GM18909 (cell line): Measurements from ENCODE around the gene PLGRKT.
A peak's percentile ranks its signal among the peaks of the same experiment; 100 is the strongest.
"Not testable (repeated sequence)": the region's sequence is repeated elsewhere in the genome, so short reads cannot be mapped to it uniquely, and the experiment has no call there.

ENCODE experiments used
- ATAC-seq: cut with Tn5 transposase; IDR thresholded peaks from one replicate; pipeline ENCODE4 v1.9.1; 2021; ENCODE audit warnings: mild to moderate bottlenecking; ENCODE audit not compliant: unreplicated experiment, poor library complexity

Gene PLGRKT, protein sequence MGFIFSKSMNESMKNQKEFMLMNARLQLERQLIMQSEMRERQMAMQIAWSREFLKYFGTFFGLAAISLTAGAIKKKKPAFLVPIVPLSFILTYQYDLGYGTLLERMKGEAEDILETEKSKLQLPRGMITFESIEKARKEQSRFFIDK

DNA sequence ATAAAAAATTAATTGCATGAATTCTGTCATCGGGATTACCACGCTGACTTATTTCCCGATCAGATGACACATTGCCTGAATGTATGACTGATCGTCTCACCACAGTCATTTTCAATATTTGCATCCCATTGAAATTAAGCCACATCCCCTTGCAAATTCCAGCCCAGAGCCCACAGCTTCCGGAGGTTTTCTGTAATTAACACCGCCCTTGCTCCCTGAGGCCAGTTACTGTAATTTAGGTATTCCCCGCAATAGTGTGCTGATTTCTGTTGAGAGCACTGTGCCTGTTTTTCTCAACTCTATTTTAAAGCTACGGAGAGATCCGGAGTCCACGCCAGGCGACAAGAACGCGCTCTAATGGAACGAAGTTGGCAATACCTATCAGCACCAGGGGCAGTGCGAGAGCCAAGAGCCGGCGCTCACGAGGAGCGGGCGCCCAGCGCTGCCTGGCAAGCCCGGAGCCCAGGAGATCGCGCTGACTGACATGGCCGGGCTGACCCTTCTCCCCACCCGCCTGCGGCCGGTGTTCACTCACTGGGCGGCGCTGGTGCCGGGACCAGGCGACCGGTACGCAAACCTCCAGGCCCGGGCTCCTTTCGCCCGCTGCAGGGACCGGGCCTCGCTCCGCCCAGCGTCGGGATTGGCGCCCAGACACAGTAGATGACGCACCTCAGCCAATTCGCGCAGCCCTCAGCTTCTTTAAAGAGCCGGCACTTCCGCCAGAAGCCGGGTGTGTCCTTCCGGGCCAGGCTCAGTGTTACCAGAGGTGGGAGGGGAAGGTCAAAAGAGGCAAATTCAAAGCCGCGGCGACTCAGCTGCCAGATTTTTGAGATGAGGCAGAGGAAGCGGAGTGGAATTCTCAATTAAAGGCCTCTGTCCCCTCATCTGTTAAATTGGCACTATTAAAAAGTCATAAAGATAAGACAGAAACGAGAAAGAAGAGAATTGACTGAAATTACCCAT lies at the start of gene PLGRKT:
Gene PLGRKT, minus strand, starts transcription at position 672 of the 963 bp plus-strand sequence. CDS start 5,948 bp downstream, outside the sequence.
- ATAC-seq: peak; percentile 90

DNA sequence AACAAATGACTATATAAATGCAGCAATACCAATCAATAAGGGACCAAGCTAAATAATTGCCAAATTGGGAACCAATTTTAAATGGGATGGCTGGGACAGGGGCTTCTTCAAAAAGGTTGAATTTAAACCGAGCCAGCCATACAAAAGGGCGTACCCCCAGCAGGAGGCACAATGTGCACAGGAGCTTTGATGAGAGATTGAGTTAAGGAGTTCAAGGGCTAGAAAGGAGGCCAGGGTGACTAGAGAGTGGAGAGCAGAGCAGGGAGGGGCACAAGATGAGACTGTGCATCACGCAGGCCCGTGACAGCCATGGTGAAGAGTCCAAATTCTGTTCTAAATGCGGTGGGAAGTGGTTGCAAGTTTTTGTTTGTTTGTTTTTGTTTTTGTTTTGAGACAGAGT lies 49.3 kb upstream of the PLGRKT start:
- ATAC-seq: no peak

DNA sequence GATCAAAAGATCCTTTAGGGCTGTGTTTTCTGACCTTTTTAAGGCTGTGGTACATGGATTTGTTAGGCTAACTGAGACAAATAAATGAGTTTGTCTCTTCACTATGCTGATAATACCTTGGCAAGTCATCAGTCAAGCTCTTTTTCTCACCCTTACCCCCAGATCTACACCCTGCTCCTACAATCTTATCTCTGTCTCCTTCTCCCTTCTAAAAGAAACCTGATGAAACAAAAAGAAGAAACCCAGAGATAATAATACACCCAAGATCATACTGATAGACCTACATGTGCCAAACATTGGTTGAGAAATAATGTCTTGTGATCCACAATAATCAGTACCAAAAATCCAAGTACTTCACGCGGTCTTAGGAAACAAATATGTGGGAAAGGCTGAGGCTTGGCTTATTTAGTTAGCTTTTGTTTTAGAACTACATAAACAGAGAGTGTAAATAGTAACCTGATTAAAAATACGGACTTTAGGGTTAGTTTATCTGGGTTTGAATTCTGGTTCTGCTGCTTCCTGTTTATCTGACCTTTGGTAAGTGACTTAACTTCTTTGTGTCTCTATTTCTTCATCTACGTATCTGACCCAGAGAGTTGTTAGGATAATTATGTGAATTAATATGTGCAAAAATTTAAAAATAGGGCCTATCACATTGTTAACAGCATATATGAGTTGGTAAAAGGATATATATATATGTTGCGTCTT lies 47.8 kb upstream of the PLGRKT start:
- no peak for ATAC-seq

DNA sequence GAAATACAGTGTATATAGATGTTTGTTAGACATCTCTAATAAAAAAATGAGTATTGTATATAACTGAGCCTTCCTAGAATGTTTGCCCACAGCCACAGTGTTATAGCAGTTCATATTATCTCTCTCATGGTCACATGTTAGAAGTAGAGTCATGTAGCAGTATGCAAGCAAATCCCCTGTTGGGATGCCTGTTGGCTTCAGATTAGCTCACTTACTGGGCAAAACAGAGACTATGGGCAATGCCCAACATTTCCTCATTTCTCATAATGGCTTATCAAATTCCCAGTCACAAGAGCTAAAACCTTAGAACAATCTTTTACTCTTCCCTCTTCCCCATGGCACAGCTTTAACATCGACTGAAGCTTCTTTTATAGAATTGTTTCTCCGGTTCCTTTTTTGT lies 45.6 kb upstream of the PLGRKT start:
- no peak for ATAC-seq

DNA sequence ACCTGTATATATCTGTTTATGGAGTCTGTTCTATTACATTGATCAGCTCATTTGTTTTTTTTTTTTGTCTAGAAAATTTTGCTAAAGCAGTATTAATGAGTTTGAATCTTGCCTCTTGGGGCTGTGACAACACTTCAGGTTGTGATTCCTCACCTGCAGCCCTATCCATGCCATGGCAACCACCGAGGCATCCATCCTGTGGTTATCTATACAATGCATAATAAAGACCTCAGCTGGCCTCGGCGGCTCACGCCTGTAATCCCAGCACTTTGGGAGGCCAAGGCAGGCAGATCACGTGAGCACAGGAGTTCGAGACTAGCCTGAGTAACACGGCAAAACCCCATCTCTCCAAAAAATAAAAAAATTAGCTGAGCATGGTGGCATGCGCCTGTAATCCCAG lies 44.5 kb upstream of the PLGRKT start:
- no peak for ATAC-seq

DNA sequence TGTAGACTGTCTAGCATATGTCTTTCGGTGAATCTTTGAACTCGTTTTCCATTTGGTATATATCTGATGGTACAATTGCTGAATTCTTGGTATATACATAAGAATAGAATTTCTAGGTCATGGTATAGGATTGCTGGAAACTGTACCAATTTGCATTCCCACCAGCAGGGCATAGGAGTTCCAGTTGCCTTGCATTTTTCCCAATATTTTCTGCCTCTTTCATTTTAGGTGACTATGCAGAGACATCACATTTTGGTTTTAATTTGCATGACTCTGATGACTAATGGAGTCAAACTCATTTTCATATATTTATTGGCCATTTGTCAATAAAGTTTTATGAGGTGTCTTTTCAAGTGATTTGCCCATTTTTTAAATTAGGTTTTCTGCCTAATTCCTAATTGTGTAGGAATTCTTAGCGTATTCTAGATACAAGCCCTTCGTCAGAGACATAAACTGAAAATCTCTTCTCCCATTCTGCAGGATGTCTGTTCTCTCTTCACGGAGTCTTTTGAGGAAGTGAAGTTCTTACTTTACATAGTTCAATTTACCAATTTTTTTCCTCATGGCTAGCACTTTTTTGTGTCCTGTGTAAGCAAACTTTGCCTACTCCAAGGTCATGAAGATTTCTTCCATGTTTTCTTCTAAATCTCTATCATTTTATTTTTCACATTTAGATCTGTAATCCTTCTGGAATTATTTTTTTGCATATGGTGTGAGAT lies 43.8 kb upstream of the PLGRKT start:
- ATAC-seq: no peak

DNA sequence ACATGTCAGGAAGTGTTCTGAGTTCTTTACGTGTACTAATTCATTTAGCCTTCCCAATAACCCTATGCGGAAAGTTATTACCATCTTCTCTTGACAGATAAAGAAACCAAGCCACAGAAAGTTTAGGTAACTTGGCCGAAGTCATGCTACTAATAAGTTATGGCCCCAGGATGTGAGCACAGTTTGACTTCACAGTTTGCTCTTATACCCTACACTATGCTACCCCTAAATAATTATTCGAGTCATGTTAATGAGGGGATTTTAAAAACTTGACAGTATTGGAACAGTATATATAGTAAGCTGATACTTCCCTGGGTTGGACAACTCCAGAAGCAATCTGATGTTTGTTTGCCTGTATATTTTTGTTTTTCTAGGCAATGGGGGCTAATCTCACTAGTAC lies 43.2 kb upstream of the PLGRKT start:
- ATAC-seq: no peak

DNA sequence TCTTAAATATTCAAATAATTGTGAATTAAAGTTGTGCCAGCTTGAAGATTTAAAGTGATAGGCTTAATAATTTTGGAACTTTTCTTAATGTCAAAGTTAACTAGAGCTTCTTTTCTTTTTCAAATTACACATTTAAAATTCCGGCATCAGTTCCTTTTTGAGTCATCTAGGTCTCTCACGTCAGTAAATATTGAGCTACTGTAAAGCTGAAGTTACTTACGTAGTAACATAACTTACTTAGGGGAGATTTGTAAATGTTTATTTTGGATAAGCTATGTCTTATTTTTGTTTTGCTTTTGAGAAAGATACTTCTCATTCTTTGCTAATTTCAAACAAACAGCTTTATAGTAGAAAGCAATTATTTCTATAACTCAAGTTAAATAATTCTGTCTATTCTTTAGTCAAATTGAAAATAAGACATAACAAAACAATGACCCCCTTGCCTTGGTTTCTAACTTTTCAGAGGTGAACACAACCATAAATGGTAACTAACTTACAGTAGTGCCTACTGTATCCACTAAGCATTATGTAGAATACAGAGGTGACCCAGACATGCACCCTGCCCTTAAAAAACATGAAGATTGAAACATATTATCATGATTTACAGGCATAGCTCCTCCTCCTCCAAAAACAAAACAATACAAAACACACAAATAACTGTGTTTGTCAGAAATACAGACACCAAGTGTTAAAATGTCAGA lies 42.4 kb upstream of the PLGRKT start:
- ATAC-seq: no peak

DNA sequence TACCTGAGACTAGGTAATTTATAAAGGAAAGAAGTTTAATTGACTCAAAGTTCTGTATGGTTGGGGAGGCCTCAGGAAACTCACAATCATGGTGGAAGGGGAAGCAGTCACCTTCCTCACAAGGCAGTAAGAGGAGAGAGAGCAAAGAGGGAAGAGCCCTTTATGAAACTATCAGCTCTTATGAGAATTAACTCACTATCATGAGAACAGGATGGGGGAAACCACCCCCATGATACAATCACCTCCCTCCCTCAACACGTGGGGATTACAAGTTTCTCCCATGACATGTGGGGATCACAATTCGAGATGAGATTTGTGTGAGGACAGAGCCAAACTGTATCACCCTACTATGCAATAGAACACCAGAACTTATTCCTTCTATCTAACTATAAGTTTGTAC lies 40.5 kb upstream of the PLGRKT start:
- ATAC-seq: no peak

DNA sequence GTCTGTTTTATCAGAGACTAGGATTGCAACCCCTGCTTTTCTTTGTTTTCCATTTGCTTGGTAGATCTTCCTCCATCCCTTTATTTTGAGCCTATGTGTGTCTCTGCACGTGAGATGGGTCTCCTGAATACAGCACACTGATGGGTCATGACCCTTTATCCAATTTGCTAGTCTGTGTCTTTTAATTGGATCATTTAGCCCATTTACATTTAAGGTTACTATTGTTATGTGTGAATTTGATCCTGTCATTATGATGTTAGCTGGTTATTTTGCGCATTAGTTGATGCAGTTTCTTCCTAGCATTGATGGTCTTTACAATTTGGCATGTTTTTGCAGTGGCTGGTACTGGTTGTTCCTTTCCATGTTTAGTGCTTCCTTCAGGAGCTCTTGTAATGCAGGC lies 37.9 kb upstream of the PLGRKT start:
- ATAC-seq: not testable (repeated sequence)

DNA sequence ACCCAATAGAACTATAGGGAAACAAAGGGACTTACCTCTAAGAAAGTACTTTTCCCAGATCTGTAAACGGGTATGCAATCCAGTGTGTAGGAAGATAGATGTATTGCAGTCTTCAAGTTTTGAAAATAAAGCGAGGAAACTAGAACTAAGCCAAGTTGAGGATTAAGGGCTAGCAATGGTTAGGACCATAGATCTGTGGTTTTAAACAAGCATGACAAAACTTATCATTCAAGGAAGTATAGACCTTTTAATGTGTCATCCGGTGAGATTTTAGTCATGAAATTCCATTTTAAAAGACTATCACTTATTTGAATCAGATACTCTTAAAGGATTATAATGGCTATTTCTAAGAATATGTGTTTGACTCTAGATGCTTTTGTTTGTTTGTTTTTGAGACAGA lies 33.1 kb upstream of the PLGRKT start:
- no peak for ATAC-seq

DNA sequence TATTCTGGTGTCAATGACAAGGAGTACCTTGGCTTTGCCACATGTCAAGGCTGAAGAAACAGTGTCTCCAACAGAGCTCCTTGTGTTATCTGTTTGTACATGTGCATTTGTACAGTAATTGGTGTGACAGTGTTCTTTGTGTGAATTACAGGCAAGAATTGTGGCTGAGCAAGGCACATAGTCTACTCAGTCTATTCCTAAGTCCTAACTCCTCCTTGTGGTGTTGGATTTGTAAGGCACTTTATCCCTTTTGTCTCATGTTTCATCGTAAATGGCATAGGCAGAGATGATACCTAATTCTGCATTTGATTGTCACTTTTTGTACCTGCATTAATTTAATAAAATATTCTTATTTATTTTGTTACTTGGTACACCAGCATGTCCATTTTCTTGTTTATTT lies 32.4 kb upstream of the PLGRKT start:
- ATAC-seq: no peak

DNA sequence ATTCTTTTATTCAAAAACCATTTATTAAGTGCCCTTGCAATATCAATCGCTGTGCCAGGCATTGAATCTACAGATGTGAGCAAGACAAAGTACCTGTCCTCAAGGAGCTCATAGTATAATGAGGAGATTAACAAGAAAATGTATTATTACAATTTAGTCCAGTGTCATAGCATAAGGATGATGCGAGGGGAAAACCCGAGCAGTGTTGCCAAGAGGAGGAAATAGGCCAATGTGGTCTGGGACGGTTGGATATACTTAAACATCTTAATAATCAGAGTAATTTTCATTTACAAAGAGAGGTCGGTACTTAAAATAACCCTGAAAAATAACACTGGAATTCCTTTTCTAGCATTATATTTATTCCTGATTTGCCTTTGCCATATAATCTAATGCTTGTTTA lies 31.1 kb upstream of the PLGRKT start:
- no peak for ATAC-seq

DNA sequence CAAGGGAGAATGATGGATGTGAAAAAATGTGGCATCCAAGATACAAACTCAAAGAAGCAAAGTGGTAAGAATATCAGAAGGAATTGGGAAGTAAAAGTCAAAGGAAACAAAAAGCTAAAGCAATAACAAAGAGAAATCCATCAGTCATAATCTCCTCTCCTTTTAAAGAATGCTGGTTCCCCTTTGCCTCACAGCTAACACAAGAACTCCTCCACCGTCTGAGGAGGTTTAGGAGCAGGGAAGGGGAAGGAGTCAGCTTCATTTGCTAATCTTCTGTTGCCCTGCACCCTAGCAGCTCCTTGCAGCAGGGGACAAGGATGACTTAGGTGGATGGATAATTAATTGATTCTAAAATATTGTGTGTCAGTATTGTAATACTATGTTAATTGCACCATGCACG lies 29.0 kb upstream of the PLGRKT start:
- no peak for ATAC-seq

DNA sequence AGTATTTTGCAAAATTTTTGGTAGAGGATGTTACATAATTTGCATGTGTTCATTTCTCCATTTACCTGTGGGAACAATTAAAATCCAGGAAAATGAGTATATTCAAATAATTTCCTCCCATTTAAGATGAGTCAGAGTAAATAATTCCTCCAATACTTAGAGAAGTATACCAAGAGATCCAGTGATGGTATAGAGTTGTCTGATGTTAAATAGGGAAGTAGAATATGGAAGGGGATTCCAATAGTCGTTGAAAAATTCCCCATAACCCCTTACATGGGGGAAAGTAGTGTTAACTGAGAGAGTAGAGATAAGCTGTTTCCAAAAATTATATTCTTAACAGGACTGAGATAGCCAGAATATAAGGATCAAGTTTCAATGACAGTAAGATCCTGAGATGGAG lies 28.3 kb upstream of the PLGRKT start:
- no peak for ATAC-seq

DNA sequence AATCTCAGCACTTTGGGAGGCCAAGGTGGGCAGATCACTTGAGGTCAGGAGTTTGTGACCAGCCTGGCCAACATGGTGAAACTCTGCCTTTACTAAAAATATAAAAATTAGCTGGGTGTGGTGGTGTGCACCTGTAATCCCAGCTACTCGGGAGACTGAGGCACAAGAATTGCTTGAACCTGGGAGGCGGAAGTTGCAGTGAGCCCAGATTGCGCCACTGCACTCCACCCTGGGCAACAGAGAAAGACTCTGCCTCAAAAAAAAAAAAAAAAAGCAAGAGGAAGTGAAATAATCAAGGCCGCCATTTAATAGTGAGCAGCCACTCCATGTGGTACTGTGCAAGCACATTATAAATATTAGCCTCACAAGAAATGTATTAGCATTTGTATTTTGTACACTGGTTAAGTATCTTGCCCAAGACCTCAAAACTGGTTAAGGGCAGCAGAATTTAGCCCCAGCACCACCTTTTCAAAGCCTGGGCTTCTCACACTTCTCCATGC lies 27.2 kb upstream of the PLGRKT start:
- not testable (repeated sequence) for ATAC-seq

DNA sequence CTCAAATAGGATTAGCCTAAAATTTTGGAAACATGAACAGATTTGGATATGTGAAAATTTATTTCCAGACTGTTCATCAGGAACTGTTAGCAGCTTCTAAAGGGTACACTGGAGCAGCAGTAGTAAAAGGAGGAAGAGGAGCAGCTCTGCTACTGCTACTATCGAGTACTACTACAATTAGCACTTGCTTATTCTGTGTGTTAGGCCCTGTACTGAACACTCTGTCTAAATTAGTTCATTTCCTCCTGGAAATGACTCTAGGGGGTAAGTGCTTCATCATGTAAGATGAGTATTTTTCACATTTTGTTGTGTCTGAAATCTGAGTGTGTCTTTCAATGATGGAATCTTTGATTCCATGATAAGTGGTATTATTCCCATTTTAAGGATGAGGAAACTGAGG lies 22.4 kb upstream of the PLGRKT start:
- ATAC-seq: no peak

DNA sequence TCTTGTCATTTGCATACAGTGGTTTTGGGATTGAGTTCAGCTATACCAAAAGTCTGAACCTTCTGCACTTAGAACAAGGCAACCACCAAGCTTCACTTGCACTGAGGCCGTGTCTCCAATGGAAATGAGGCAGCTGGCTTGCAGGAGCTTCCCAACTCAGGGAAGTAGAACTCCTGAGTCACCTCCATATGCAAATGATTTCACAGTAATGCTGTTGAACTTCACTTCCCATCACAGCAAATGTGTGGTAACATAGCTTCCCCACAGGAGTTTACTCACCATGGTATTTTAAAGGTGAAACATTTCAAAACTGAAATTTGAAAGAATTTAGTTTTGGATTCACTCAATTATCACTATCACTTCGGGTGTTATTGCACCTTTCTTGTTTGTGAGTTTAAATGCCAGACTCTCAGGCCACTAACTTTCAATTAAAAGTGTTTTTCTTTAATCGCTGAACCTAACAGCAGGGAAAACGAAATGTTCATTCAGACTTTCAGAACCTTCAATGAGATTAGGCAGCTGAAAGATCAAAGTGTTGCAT lies 21.6 kb upstream of the PLGRKT start:
- ATAC-seq: peak; percentile 61

DNA sequence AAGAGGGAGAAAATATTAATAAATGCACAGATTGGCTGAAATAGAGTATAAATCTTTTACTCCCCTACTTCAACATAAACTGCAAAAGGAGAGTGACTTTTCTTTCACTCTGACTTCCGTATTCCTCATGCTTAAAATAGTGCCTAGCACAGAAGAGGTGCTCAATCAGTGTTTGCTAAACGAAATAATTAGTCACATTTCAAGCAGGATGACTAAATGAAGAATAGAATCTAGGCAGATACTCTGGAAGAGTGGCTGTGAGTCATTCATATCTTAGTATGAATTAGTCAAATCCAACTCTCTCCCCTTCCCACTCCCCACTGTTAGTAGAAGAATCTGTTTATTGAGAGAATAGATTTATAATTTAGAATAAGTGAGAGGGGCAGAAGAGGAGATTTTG lies 17.5 kb upstream of the PLGRKT start:
- no peak for ATAC-seq

DNA sequence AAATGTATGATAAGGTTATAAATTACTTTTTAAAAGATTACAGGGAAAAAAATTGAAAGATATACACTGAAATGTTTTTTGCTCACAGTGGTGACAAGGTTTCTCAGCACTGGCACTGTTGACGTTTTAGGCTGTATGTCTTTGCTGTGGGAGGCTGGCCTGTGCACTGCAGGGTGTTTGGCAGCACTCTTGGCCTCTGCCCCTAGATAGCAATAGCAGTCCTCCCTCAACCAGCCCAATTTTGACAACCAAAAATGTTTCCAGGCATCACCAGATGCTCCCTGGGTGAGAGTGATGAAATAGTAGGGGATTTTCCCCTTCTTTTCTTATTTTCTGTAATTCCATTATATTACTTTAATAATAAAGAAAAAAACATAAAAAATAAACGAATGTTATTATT lies 15.9 kb upstream of the PLGRKT start:
- ATAC-seq: no peak
